ENCODE results near the gene OR2J3.

- TF ChIP-seq POLR2AphosphoS5 (IDR thresholded peaks at IDR 0.05; ENCODE audit: low read depth) (no peak), GABPA (IDR thresholded peaks at IDR 0.05; ENCODE audit: low read depth) (no peak)
- TF ChIP-seq, protein P1, sequence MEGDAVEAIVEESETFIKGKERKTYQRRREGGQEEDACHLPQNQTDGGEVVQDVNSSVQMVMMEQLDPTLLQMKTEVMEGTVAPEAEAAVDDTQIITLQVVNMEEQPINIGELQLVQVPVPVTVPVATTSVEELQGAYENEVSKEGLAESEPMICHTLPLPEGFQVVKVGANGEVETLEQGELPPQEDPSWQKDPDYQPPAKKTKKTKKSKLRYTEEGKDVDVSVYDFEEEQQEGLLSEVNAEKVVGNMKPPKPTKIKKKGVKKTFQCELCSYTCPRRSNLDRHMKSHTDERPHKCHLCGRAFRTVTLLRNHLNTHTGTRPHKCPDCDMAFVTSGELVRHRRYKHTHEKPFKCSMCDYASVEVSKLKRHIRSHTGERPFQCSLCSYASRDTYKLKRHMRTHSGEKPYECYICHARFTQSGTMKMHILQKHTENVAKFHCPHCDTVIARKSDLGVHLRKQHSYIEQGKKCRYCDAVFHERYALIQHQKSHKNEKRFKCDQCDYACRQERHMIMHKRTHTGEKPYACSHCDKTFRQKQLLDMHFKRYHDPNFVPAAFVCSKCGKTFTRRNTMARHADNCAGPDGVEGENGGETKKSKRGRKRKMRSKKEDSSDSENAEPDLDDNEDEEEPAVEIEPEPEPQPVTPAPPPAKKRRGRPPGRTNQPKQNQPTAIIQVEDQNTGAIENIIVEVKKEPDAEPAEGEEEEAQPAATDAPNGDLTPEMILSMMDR (IDR thresholded peaks at IDR 0.05; ENCODE audit: insufficient read depth, low read length), result no peak
Measured at GRCh38 chr6:29079203-29079602, 28.7 kb upstream of the OR2J3 start.
